ENCODE results near the gene TNNT2. TPM values are rescaled to one million over a fixed set of nuclear protein-coding genes. Genes with fewer than 3 reads are reported as not detected.

Gene TNNT2
- total RNA-seq, 1 experiment from 2014 or later = 0.90 TPM

GRCh38 chr1:201335174-201335870, 42.2 kb downstream of the TNNT2 start:
- intact Hi-C loops (cut with micrococcal nuclease; ENCODE audit: unreplicated experiment) = no loop called here
- peaks cover 29% of the 10 kb centered on the region for H3K36me3 ChIP-seq (ENCODE audit: insufficient read depth, low read length, poor library complexity, severe bottlenecking)
- peak overlapping the region; percentile 86 for H3K27ac ChIP-seq (ENCODE audit: low read depth, low read length, poor library complexity, severe bottlenecking)
- CTCF ChIA-PET = interaction anchor here (0.9 kb wide), 1 partner anchor 11 kb away, joined by 3 read pairs; no protein-coding TSS in a partner anchor
- no peak for DNase-seq (ENCODE audit: low spot score)
- POLR2A ChIA-PET (ENCODE audit: low non-redundant PET) = no interaction called here
- peaks cover 31% of the 10 kb centered on the region for H3K4me1 ChIP-seq (ENCODE audit: insufficient read depth, low read length, poor library complexity, severe bottlenecking)
- no TSS peak for BruUV-seq (replicated peaks)
- TF ChIP-seq, protein P1, sequence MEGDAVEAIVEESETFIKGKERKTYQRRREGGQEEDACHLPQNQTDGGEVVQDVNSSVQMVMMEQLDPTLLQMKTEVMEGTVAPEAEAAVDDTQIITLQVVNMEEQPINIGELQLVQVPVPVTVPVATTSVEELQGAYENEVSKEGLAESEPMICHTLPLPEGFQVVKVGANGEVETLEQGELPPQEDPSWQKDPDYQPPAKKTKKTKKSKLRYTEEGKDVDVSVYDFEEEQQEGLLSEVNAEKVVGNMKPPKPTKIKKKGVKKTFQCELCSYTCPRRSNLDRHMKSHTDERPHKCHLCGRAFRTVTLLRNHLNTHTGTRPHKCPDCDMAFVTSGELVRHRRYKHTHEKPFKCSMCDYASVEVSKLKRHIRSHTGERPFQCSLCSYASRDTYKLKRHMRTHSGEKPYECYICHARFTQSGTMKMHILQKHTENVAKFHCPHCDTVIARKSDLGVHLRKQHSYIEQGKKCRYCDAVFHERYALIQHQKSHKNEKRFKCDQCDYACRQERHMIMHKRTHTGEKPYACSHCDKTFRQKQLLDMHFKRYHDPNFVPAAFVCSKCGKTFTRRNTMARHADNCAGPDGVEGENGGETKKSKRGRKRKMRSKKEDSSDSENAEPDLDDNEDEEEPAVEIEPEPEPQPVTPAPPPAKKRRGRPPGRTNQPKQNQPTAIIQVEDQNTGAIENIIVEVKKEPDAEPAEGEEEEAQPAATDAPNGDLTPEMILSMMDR (conservative IDR thresholded peaks at IDR 0.05; ENCODE audit: low read depth, low read length) = no peak
- TF ChIP-seq EZH2 (IDR thresholded peaks at IDR 0.05; ENCODE audit: borderline replicate concordance, low read depth, low read length, poor library complexity, severe bottlenecking) = no peak
- H3K4me3 ChIP-seq (ENCODE audit: low read depth, low read length, poor library complexity, severe bottlenecking) = no peak overlapping the region
- no peaks in the 10 kb centered on the region for H3K27me3 ChIP-seq (replicated peaks; ENCODE audit: insufficient read depth, low read depth, low read length, poor library complexity)
- H3K9me3 ChIP-seq (ENCODE audit: low read depth, low read length, poor library complexity, severe bottlenecking) = no peaks in the 10 kb centered on the region

- no TSS peak for BruUV-seq (replicated peaks)
- Histone ChIP-seq H3K36me3 (ENCODE audit: insufficient read depth, low read length, poor library complexity, severe bottlenecking) (peaks cover 36% of the 10 kb centered on the region), H3K27ac (ENCODE audit: low read depth, low read length, poor library complexity, severe bottlenecking) (peak overlapping the region; percentile 86), H3K4me1 (ENCODE audit: insufficient read depth, low read length, poor library complexity, severe bottlenecking) (peaks cover 29% of the 10 kb centered on the region), H3K4me3 (ENCODE audit: low read depth, low read length, poor library complexity, severe bottlenecking) (no peak overlapping the region), H3K9me3 (ENCODE audit: low read depth, low read length, poor library complexity, severe bottlenecking) (no peaks in the 10 kb centered on the region), H3K27me3 (replicated peaks; ENCODE audit: insufficient read depth, low read depth, low read length, poor library complexity) (no peaks in the 10 kb centered on the region)
- intact Hi-C loops (cut with micrococcal nuclease; ENCODE audit: unreplicated experiment) = no loop called here
- TF ChIP-seq, protein P1 (conservative IDR thresholded peaks at IDR 0.05; ENCODE audit: low read depth, low read length) = no peak
- no peak for TF ChIP-seq EZH2 (IDR thresholded peaks at IDR 0.05; ENCODE audit: borderline replicate concordance, low read depth, low read length, poor library complexity, severe bottlenecking)
- peak; percentile 80 for DNase-seq (ENCODE audit: low spot score)
- CTCF ChIA-PET = no interaction called here
- POLR2A ChIA-PET (ENCODE audit: low non-redundant PET) = interaction anchor here (0.9 kb wide), 1 partner anchor 68 kb away, joined by 4 read pairs; no protein-coding TSS in a partner anchor
Measured at GRCh38 chr1:201334325-201335173, 42.9 kb downstream of the TNNT2 start.

- H3K27me3 ChIP-seq (replicated peaks; ENCODE audit: insufficient read depth, low read depth, low read length, poor library complexity) = no peaks in the 10 kb centered on the region
- H3K9me3 ChIP-seq (ENCODE audit: low read depth, low read length, poor library complexity, severe bottlenecking) = no peaks in the 10 kb centered on the region
- TF ChIP-seq EZH2 (IDR thresholded peaks at IDR 0.05; ENCODE audit: borderline replicate concordance, low read depth, low read length, poor library complexity, severe bottlenecking) = no peak
- TF ChIP-seq, protein P1 (conservative IDR thresholded peaks at IDR 0.05; ENCODE audit: low read depth, low read length) = no peak
- intact Hi-C loops (cut with micrococcal nuclease; ENCODE audit: unreplicated experiment) = no loop called here
- POLR2A ChIA-PET (ENCODE audit: low non-redundant PET) = interaction anchor here (0.7 kb wide), 1 partner anchor 33 kb away, joined by 3 read pairs; no protein-coding TSS in a partner anchor
- no peak overlapping the region for H3K4me3 ChIP-seq (ENCODE audit: low read depth, low read length, poor library complexity, severe bottlenecking)
- no peak for DNase-seq (ENCODE audit: low spot score)
- H3K4me1 ChIP-seq (ENCODE audit: insufficient read depth, low read length, poor library complexity, severe bottlenecking) = peaks cover 29% of the 10 kb centered on the region
- peak overlapping the region; percentile 86 for H3K27ac ChIP-seq (ENCODE audit: low read depth, low read length, poor library complexity, severe bottlenecking)
- peaks cover 54% of the 10 kb centered on the region for H3K36me3 ChIP-seq (ENCODE audit: insufficient read depth, low read length, poor library complexity, severe bottlenecking)
- no TSS peak for BruUV-seq (replicated peaks)
- CTCF ChIA-PET = no interaction called here
Measured at GRCh38 chr1:201332616-201333335, 44.7 kb downstream of the TNNT2 start.

Data from A673 (cell line).